Osteoblast (primary cell): Measurements from ENCODE around the gene TRIM44. TPM values are rescaled to one million over a fixed set of nuclear protein-coding genes. Genes with fewer than 3 reads are reported as not detected.

Experiments
- DNase-seq: peaks from one replicate; pipeline ENCODE4 v3.0.0; 2011; ENCODE audit warnings: low spot score, mixed read lengths; ENCODE audit not compliant: insufficient read length; ENCODE audit errors: missing footprints
- H2AFZ ChIP-seq: 2 replicates; pipeline ENCODE4 v1.6.0; 2011; ENCODE audit warnings: mild to moderate bottlenecking, low read length
- H3K27ac ChIP-seq: 2 replicates; pipeline ENCODE4 v1.5.1; 2011; ENCODE audit warnings: mild to moderate bottlenecking, low read depth, low read length, moderate library complexity
- H3K27me3 ChIP-seq: 2 replicates; pipeline ENCODE4 v1.6.0; 2012; ENCODE audit warnings: mild to moderate bottlenecking, control low read depth, inconsistent platforms, low read length, moderate library complexity; ENCODE audit not compliant: insufficient read depth
- H3K36me3 ChIP-seq: 2 replicates; pipeline ENCODE4 v1.5.1; 2011; ENCODE audit warnings: mild to moderate bottlenecking, low read length, control low read depth, moderate library complexity; ENCODE audit not compliant: insufficient read depth
- H3K4me1 ChIP-seq: 2 replicates; pipeline ENCODE4 v1.5.1; 2011; ENCODE audit warnings: mild to moderate bottlenecking, low read length, control low read depth, moderate library complexity; ENCODE audit not compliant: insufficient read depth
- H3K4me2 ChIP-seq: 2 replicates; pipeline ENCODE4 v1.6.0; 2011; ENCODE audit warnings: mild to moderate bottlenecking, low read length; ENCODE audit not compliant: insufficient read depth
- H3K4me3 ChIP-seq: fragments of 200-600 bp; sonication (generic); 3 replicates; pipeline ENCODE4 v1.5.1; 2012; ENCODE audit warnings: mild to moderate bottlenecking, low read length, inconsistent platforms; ENCODE audit not compliant: insufficient read depth
- H3K79me2 ChIP-seq: 2 replicates; pipeline ENCODE4 v1.6.0; 2012; ENCODE audit warnings: mild to moderate bottlenecking, low read length, control low read depth, inconsistent platforms; ENCODE audit not compliant: insufficient read depth
- H3K9me3 ChIP-seq: 2 replicates; pipeline ENCODE4 v1.5.1; 2011; ENCODE audit warnings: low read depth, low read length, control low read depth
- H4K20me1 ChIP-seq: 2 replicates; pipeline ENCODE4 v1.6.0; 2012; ENCODE audit warnings: mild to moderate bottlenecking, low read length, control low read depth; ENCODE audit not compliant: insufficient read depth
- total RNA-seq: library from RNA; depleted of rRNA; stranded (reverse); fragments of >200 nt; gene quantifications from 2 replicates; pipeline ENCODE4 v1.2.3, GENCODE V29; 2012
- TF ChIP-seq, protein P1 (sequence below): IDR thresholded peaks from 2 replicates; pipeline ENCODE4 v1.5.1; 2011; ENCODE audit warnings: mild to moderate bottlenecking, low read depth, low read length, moderate library complexity; ENCODE audit errors: extremely low read depth

Gene TRIM44
- total RNA-seq, 1 donor, result 40.5 TPM

- DNase-seq, result no peak
- Histone ChIP-seq H3K27me3 (no peaks in the 10 kb centered on the region), H2AFZ (no peak overlapping the region), H3K36me3 (no peaks in the 10 kb centered on the region), H3K4me1 (no peaks in the 10 kb centered on the region), H4K20me1 (no peaks in the 10 kb centered on the region), H3K4me3 (no peak overlapping the region), H3K9me3 (no peaks in the 10 kb centered on the region), H3K27ac (no peak overlapping the region), H3K79me2 (no peaks in the 10 kb centered on the region), H3K4me2 (no peak overlapping the region)
- TF ChIP-seq, protein P1, sequence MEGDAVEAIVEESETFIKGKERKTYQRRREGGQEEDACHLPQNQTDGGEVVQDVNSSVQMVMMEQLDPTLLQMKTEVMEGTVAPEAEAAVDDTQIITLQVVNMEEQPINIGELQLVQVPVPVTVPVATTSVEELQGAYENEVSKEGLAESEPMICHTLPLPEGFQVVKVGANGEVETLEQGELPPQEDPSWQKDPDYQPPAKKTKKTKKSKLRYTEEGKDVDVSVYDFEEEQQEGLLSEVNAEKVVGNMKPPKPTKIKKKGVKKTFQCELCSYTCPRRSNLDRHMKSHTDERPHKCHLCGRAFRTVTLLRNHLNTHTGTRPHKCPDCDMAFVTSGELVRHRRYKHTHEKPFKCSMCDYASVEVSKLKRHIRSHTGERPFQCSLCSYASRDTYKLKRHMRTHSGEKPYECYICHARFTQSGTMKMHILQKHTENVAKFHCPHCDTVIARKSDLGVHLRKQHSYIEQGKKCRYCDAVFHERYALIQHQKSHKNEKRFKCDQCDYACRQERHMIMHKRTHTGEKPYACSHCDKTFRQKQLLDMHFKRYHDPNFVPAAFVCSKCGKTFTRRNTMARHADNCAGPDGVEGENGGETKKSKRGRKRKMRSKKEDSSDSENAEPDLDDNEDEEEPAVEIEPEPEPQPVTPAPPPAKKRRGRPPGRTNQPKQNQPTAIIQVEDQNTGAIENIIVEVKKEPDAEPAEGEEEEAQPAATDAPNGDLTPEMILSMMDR, result no peak
Observed at GRCh38 chr11:35814081-35814695, 151.6 kb downstream of the TRIM44 start.

DNA sequence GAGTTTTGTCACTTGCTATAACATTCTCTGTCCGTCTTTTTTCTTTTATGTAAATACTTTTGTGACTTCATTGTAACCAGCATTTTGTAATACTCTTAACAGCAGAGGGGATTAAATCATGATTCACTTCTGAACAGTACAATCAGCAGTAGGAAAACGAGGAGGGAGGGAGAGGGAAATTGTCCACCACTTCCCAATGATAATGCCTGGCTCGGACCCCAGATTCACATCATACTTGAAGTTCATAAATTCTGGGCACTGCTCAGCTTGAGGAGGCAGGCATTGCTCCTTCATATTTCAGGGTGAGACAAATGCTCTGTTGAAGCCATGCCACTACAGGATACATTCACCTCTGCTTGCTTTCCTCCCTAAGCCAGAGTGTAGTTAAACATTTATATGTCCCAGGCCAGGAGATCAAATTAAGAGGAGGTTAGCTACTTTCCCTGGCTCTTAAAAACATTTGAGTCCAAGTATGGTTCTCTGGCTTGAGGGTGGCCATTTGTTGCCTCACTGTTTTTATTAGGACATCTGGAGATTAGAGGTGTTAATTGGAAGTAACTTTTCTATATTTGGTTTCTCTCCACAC lies 152.2 kb downstream of the TRIM44 start:
- Histone ChIP-seq H3K36me3 (no peaks in the 10 kb centered on the region), H3K4me3 (no peak overlapping the region), H3K4me1 (no peaks in the 10 kb centered on the region), H3K79me2 (no peaks in the 10 kb centered on the region), H3K27ac (no peak overlapping the region), H3K9me3 (no peaks in the 10 kb centered on the region), H3K27me3 (no peaks in the 10 kb centered on the region), H4K20me1 (no peaks in the 10 kb centered on the region), H3K4me2 (no peak overlapping the region), H2AFZ (no peak overlapping the region)
- TF ChIP-seq, protein P1, result no peak
- DNase-seq, result peak; percentile 65

DNA sequence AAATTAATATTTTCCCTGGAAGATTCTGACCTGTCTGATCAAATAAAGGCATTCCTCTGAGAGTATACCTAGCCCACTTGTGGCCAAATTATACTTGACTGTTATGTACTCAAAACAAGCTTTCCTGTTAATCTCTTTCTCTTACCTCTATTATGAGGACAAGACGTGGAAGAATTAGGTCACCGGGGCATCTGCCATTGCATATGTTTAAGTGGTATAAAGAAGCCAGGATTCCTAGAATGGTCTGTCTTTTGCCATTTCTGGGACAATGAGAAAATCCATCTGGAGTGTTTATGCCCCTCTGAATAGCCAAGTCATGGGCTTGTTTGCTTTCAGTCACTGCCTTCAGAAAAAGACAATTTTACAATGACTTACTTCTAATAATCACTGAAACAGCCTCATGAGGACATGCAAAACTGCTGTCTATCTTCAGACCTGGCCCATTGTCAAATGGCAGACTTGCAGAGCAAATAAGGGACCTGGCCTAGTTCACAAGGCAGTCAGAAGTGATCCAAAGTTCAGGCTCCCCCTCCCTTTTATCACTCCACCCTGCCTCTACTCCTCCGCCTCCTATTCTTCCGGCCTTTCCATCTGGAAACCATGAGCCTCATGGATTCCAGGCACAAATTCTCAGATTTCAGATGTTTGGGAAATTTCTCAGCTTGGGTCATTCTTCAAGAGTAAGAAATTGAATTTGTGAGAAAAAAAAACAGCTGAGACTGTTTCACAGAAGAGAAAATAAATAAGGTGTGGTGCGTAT lies 153.2 kb downstream of the TRIM44 start:
- no peaks in the 10 kb centered on the region for H4K20me1 ChIP-seq
- TF ChIP-seq, protein P1, result no peak
- no peaks in the 10 kb centered on the region for H3K9me3 ChIP-seq
- no peaks in the 10 kb centered on the region for H3K4me1 ChIP-seq
- no peak for DNase-seq
- no peak overlapping the region for H2AFZ ChIP-seq
- H3K4me2 ChIP-seq, result no peak overlapping the region
- no peaks in the 10 kb centered on the region for H3K27me3 ChIP-seq
- H3K4me3 ChIP-seq, result no peak overlapping the region
- H3K27ac ChIP-seq, result no peak overlapping the region
- H3K36me3 ChIP-seq, result no peaks in the 10 kb centered on the region
- no peaks in the 10 kb centered on the region for H3K79me2 ChIP-seq

- no peak for DNase-seq
- TF ChIP-seq, protein P1, result no peak
- H3K79me2 ChIP-seq, result no peaks in the 10 kb centered on the region
- no peaks in the 10 kb centered on the region for H3K9me3 ChIP-seq
- no peaks in the 10 kb centered on the region for H3K36me3 ChIP-seq
- H4K20me1 ChIP-seq, result no peaks in the 10 kb centered on the region
- no peaks in the 10 kb centered on the region for H3K4me1 ChIP-seq
- H3K4me2 ChIP-seq, result no peak overlapping the region
- no peak overlapping the region for H3K27ac ChIP-seq
- H2AFZ ChIP-seq, result no peak overlapping the region
- H3K27me3 ChIP-seq, result no peaks in the 10 kb centered on the region
- no peak overlapping the region for H3K4me3 ChIP-seq
Observed at GRCh38 chr11:35820614-35821013, 158.0 kb downstream of the TRIM44 start.
